ENCODE measurements around the gene FNDC11.
"Not testable (repeated sequence)": the region's sequence is repeated elsewhere in the genome, so short reads cannot be mapped to it uniquely, and the experiment has no call there.

FNDC11 gene

DNA sequence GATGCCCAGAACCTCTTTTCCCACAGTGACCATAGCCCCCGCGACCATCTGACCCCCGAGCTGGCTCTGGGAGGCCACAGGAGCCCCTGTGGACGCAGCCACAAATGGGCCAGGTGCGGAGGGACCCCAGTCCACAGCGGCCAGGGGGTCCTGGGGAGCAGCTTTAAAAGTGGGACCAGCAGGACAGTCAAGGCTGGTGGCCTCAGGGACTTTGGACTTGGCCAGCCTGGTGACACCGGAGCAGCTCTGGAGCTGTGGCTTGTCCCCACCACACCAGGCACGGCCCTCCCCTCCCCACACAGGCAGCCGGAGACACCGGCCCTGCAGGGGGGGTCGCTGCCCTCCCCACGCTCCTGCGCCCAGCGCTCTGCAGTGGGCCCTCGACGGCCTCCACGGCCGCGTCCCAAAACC is 3.5 kb downstream of the FNDC11 start:
- TF ChIP-seq, protein P1, sequence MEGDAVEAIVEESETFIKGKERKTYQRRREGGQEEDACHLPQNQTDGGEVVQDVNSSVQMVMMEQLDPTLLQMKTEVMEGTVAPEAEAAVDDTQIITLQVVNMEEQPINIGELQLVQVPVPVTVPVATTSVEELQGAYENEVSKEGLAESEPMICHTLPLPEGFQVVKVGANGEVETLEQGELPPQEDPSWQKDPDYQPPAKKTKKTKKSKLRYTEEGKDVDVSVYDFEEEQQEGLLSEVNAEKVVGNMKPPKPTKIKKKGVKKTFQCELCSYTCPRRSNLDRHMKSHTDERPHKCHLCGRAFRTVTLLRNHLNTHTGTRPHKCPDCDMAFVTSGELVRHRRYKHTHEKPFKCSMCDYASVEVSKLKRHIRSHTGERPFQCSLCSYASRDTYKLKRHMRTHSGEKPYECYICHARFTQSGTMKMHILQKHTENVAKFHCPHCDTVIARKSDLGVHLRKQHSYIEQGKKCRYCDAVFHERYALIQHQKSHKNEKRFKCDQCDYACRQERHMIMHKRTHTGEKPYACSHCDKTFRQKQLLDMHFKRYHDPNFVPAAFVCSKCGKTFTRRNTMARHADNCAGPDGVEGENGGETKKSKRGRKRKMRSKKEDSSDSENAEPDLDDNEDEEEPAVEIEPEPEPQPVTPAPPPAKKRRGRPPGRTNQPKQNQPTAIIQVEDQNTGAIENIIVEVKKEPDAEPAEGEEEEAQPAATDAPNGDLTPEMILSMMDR (conservative IDR thresholded peaks at IDR 0.05; ENCODE audit: low read depth, low read length): no peak
- Histone ChIP-seq H3K4me3 (IDR thresholded peaks at IDR 0.05; ENCODE audit: insufficient read depth, low read depth, low read length) (no peak overlapping the region), H3K36me3 (ENCODE audit: insufficient read depth) (no peaks in the 10 kb centered on the region), H3K27me3 (ENCODE audit: insufficient read depth, low read depth) (peaks cover 43% of the 10 kb centered on the region), H2AFZ (ENCODE audit: low read depth) (no peak overlapping the region), H3K27ac (no peak overlapping the region), H3K79me2 (ENCODE audit: insufficient read depth, low read depth) (no peaks in the 10 kb centered on the region), H4K20me1 (ENCODE audit: insufficient read depth) (no peaks in the 10 kb centered on the region), H3K4me1 (ENCODE audit: low read depth, poor library complexity, severe bottlenecking) (peaks cover 16% of the 10 kb centered on the region), H3K9ac (no peak overlapping the region), H3K4me2 (no peak overlapping the region)

DNA sequence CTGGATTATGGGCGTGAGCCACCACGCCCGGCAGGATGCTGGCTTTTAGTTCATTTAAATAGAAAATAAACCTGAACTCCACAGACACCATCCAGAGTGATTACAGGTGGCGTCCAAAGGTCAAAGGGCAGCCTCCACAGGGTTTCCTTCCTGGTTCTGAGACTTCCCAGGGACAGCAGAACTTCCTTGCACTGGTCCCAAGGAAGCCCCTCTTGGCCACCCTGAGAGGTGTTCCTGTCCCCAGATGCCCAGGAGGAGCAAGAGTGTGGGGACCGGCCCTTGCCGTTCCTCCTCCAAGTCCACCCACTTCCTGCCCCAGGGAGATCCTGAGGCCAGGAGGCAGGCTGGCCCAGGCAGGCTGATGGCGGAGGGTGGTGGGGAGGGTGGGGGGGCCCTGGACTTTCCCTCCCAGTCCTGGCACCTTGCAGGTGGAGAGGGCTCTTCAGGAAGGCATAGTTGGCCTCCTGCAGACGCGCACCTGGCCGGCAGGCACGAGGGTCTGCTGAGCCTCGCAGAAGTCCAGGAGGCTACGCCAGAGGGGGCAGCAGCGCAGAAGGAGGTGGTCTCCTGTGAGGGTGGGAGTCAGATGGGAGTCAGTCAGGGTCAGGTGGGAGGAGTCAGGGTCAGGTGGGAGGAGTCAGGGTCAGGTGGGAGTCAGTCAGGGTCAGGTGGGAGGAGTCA is 5.0 kb downstream of the FNDC11 start:
- H3K9ac ChIP-seq: no peak overlapping the region
- TF ChIP-seq, protein P1 (conservative IDR thresholded peaks at IDR 0.05; ENCODE audit: low read depth, low read length): no peak
- peaks cover 33% of the 10 kb centered on the region for H3K27me3 ChIP-seq (ENCODE audit: insufficient read depth, low read depth)
- H4K20me1 ChIP-seq (ENCODE audit: insufficient read depth): no peaks in the 10 kb centered on the region
- no peak overlapping the region for H3K27ac ChIP-seq
- peaks cover 2% of the 10 kb centered on the region for H3K4me1 ChIP-seq (ENCODE audit: low read depth, poor library complexity, severe bottlenecking)
- H3K36me3 ChIP-seq (ENCODE audit: insufficient read depth): no peaks in the 10 kb centered on the region
- no peak overlapping the region for H2AFZ ChIP-seq (ENCODE audit: low read depth)
- H3K4me3 ChIP-seq (IDR thresholded peaks at IDR 0.05; ENCODE audit: insufficient read depth, low read depth, low read length): no peak overlapping the region
- H3K4me2 ChIP-seq: no peak overlapping the region
- H3K79me2 ChIP-seq (ENCODE audit: insufficient read depth, low read depth): no peaks in the 10 kb centered on the region

DNA sequence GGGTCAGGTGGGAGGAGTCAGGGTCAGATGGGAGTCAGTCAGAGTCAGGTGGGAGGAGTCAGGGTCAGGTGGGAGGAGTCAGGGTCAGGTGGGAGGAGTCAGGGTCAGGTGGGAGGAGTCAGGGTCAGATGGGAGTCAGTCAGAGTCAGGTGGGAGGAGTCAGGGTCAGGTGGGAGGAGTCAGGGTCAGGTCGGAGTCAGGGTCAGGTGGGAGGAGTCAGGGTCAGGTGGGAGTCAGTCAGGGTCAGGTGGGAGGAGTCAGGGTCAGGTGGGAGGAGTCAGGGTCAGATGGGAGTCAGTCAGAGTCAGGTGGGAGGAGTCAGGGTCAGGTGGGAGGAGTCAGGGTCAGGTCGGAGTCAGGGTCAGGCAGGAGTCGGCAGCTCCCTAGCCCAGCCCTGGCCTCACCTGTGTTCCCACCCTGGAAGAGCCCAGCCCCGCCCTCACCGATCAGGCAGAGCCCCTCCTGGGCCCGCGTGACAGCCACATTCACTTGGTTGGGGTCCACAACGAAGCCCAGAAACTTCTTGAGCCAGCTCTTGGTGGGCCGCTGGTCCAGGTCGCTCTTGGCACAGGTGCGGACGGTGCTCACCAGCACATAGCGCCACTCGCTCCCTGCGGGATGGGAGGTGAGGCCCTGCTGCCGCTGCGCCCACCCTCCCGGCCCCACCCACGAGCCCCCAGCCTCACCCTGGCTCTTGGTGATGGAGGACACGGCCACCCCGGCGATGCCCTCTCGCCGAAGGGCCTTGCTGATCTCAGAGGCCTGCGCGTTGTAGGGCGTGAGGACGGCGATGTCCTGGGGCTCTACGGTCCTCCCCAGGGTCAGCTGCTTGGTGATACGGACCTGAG is 5.8 kb downstream of the FNDC11 start:
- not testable (repeated sequence) for H3K4me2 ChIP-seq; H3K4me1 ChIP-seq (ENCODE audit: low read depth, poor library complexity, severe bottlenecking); H3K36me3 ChIP-seq (ENCODE audit: insufficient read depth); H2AFZ ChIP-seq (ENCODE audit: low read depth); H3K9ac ChIP-seq; H4K20me1 ChIP-seq (ENCODE audit: insufficient read depth); H3K4me3 ChIP-seq (IDR thresholded peaks at IDR 0.05; ENCODE audit: insufficient read depth, low read depth, low read length); H3K79me2 ChIP-seq (ENCODE audit: insufficient read depth, low read depth); H3K27ac ChIP-seq
- H3K27me3 ChIP-seq (ENCODE audit: insufficient read depth, low read depth): peaks cover 25% of the 10 kb centered on the region

DNA sequence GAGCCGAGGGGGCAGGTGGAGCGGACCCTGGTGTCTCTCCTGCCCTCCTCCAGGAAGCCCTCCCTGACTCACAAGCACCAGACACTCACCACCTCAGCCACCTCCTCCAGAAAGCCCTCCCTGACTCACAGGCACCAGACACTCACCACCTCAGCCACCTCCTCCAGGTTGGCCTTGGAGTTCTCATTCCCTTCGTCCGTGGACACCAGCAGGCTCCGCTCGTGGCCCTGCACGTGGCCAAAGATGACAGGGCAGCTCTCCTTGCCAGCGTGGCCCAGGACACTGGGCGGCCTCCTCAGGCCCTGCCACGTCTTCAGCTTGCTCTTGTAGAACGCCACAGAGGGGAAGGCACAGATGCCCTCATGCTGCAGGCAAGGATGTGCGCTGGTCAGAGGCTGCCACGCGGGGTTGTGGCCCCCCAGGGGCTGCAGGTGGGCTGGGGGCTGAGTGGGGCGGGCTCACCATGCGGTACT is 6.4 kb downstream of the FNDC11 start:
- Histone ChIP-seq H3K4me2 (no peak overlapping the region), H3K27ac (no peak overlapping the region), H4K20me1 (ENCODE audit: insufficient read depth) (no peaks in the 10 kb centered on the region), H3K27me3 (ENCODE audit: insufficient read depth, low read depth) (peaks cover 19% of the 10 kb centered on the region), H2AFZ (ENCODE audit: low read depth) (no peak overlapping the region), H3K4me3 (IDR thresholded peaks at IDR 0.05; ENCODE audit: insufficient read depth, low read depth, low read length) (no peak overlapping the region), H3K9ac (no peak overlapping the region), H3K79me2 (ENCODE audit: insufficient read depth, low read depth) (no peaks in the 10 kb centered on the region), H3K36me3 (ENCODE audit: insufficient read depth) (no peaks in the 10 kb centered on the region), H3K4me1 (ENCODE audit: low read depth, poor library complexity, severe bottlenecking) (no peaks in the 10 kb centered on the region)
- TF ChIP-seq, protein P1 (conservative IDR thresholded peaks at IDR 0.05; ENCODE audit: low read depth, low read length): no peak
